HT-29 (cell line): ENCODE measurements around the gene DNAJC16. TPM values are rescaled to one million over a fixed set of nuclear protein-coding genes. Genes with fewer than 3 reads are reported as not detected.
A peak's percentile ranks its signal among the peaks of the same experiment; 100 is the strongest.
"Not testable (repeated sequence)": the region's sequence is repeated elsewhere in the genome, so short reads cannot be mapped to it uniquely, and the experiment has no call there.

Source experiments
- DNase-seq: peaks from one replicate; pipeline ENCODE4 v3.0.0-alpha.2; 2015; ENCODE audit warnings: low spot score
- total RNA-seq: library from RNA; depleted of rRNA; stranded (reverse); fragments of >200 nt; shearing (Covaris generic); gene quantifications from 2 replicates; pipeline ENCODE4 v1.2.3, GENCODE V29; 2014

Gene DNAJC16
- total RNA-seq, 1 experiment from 2014 or later: 9.3 TPM

- no peak for DNase-seq
Observed at GRCh38 chr1:15579683-15580047, 53.0 kb downstream of the DNAJC16 start.

GRCh38 chr1:15583016-15583706, 56.5 kb downstream of the DNAJC16 start:
- no peak for DNase-seq

- peak; percentile 69 for DNase-seq
Observed at GRCh38 chr1:15584489-15585363, 58.1 kb downstream of the DNAJC16 start, which contains the start of gene AGMAT. Gene AGMAT, minus strand, starts transcription at chr1:15585051. Its CDS starts 84 bp downstream, at chr1:15584967.

GRCh38 chr1:15592285-15592684, 65.6 kb downstream of the DNAJC16 start:
- DNase-seq: no peak

GRCh38 chr1:15595809-15596617, 69.4 kb downstream of the DNAJC16 start:
- DNase-seq: no peak

GRCh38 chr1:15598436-15598835, 71.8 kb downstream of the DNAJC16 start:
- DNase-seq: no peak

GRCh38 chr1:15603050-15603965, 76.7 kb downstream of the DNAJC16 start:
- DNase-seq: peak; percentile 99

- DNase-seq: not testable (repeated sequence)
Observed at GRCh38 chr1:15603966-15604282, 77.3 kb downstream of the DNAJC16 start.

- DNase-seq: not testable (repeated sequence)
Observed at GRCh38 chr1:15604400-15604799, 77.8 kb downstream of the DNAJC16 start.

- no peak for DNase-seq
Observed at GRCh38 chr1:15605398-15606383, 79.0 kb downstream of the DNAJC16 start.

GRCh38 chr1:15609631-15610030, 83.0 kb downstream of the DNAJC16 start:
- no peak for DNase-seq

GRCh38 chr1:15610167-15610566, 83.5 kb downstream of the DNAJC16 start:
- DNase-seq: no peak

- no peak for DNase-seq
Observed at GRCh38 chr1:15616373-15617172, 89.9 kb downstream of the DNAJC16 start.

- peak; percentile 98 for DNase-seq
Observed at GRCh38 chr1:15617173-15618076, 90.8 kb downstream of the DNAJC16 start, which contains the start of gene DDI2. Gene DDI2, plus strand, starts transcription at chr1:15617458. Its CDS starts 213 bp downstream, at chr1:15617671.

GRCh38 chr1:15618077-15618654, 91.5 kb downstream of the DNAJC16 start:
- DNase-seq: peak; percentile 78

- DNase-seq: peak; percentile 46
Observed at GRCh38 chr1:15618655-15619525, 92.2 kb downstream of the DNAJC16 start.
